NB4 (cell line): ENCODE measurements around the gene RAET1G.

ENCODE experiments used
- DNase-seq: peaks from one replicate; pipeline ENCODE4 v3.0.0; 2010; ENCODE audit warnings: low read depth
- H3K4me3 ChIP-seq: one replicate; pipeline ENCODE4 v1.5.1; 2011; ENCODE audit warnings: mild to moderate bottlenecking, low read depth, low read length, moderate library complexity
- MYC ChIP-seq: IDR thresholded peaks from 2 replicates; pipeline ENCODE4 v1.6.1; 2011; ENCODE audit warnings: low read depth, low read length
- POLR2A ChIP-seq: IDR thresholded peaks from 2 replicates; pipeline ENCODE4 v1.6.1; 2011; ENCODE audit warnings: mild to moderate bottlenecking; ENCODE audit not compliant: insufficient read length; ENCODE audit errors: extremely low read depth
- TF ChIP-seq, protein P1 (sequence below): IDR thresholded peaks from 2 replicates; pipeline ENCODE4 v1.6.1; 2011; ENCODE audit warnings: low read depth, low read length
- TF ChIP-seq, protein P2 (sequence below): IDR thresholded peaks from one replicate; pipeline ENCODE4 v1.5.1; 2012; ENCODE audit warnings: low read depth, low read length

The RAET1G gene

DNA sequence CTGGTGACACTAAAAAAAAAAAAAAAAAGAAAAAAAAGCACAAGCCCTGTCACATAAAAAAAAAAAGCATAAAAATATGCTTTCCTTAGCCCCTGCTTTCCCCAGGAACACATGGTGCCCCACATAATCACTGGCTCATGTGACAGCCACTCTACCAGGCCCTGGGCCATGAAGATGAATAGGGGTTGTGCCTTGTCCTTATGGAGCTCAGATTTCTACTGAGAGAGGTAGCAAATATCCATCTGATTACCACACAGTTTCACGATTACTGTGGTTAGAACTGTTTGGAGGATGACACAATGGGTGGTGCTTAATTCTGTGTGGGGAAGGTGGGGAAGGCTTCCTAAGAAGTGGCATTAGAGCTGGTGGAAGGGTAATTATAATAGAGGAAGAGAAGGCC lies 34.3 kb downstream of the RAET1G start:
- no peak overlapping the region for H3K4me3 ChIP-seq
- TF ChIP-seq POLR2A (no peak), MYC (no peak)
- TF ChIP-seq, protein P1, sequence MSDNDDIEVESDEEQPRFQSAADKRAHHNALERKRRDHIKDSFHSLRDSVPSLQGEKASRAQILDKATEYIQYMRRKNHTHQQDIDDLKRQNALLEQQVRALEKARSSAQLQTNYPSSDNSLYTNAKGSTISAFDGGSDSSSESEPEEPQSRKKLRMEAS, result no peak
- TF ChIP-seq, protein P2, sequence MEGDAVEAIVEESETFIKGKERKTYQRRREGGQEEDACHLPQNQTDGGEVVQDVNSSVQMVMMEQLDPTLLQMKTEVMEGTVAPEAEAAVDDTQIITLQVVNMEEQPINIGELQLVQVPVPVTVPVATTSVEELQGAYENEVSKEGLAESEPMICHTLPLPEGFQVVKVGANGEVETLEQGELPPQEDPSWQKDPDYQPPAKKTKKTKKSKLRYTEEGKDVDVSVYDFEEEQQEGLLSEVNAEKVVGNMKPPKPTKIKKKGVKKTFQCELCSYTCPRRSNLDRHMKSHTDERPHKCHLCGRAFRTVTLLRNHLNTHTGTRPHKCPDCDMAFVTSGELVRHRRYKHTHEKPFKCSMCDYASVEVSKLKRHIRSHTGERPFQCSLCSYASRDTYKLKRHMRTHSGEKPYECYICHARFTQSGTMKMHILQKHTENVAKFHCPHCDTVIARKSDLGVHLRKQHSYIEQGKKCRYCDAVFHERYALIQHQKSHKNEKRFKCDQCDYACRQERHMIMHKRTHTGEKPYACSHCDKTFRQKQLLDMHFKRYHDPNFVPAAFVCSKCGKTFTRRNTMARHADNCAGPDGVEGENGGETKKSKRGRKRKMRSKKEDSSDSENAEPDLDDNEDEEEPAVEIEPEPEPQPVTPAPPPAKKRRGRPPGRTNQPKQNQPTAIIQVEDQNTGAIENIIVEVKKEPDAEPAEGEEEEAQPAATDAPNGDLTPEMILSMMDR, result no peak
- DNase-seq, result peak; percentile 14

DNA sequence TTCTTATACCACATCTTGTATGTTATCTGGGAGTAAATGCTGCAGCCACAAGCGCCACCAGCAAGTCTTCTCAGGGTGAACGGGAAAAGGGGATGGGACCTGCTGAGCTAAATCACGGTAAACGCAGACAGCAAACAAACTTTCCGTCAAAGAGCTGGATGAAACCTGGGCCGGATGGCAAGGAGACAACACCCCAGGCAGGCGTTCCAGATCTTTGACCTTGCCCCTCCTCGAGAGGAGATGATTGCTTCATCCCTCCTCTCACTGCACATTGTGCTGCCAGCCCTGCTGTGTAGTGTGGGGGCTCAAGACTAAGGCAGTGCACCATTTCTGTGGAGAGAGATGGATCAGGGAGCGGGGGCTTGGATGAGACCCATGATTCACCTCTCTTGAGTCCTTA lies 34.8 kb downstream of the RAET1G start:
- H3K4me3 ChIP-seq, result no peak overlapping the region
- no peak for DNase-seq
- TF ChIP-seq MYC, result no peak
- TF ChIP-seq, protein P1, result no peak
- TF ChIP-seq, protein P2, result no peak
- TF ChIP-seq POLR2A, result no peak

DNA sequence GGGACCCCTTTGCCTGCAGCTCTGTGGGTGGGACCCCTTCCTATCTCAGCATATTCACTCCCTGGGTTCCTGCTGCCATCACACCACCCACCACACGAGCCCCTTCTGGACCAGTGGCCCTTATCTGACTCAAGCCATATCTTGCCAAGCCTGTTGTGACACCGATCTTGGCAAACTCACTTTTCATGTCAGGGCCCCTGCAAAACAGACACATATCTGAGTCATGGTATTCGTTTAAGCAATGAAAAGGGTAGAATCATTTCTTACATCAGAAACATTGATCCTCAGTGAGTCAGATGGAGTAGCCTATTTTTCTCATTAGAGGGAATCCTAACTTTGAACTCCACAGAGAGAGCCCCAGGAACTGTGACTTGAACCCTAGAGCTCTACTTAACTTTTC lies 35.6 kb downstream of the RAET1G start:
- no peak overlapping the region for H3K4me3 ChIP-seq
- TF ChIP-seq, protein P2, result no peak
- TF ChIP-seq MYC (no peak), POLR2A (no peak)
- TF ChIP-seq, protein P1, result no peak
- DNase-seq, result no peak

- H3K4me3 ChIP-seq, result no peak overlapping the region
- TF ChIP-seq, protein P2, result no peak
- TF ChIP-seq POLR2A, result no peak
- TF ChIP-seq MYC, result no peak
- TF ChIP-seq, protein P1, result no peak
- no peak for DNase-seq
Observed at GRCh38 chr6:149885888-149886287, 37.0 kb downstream of the RAET1G start.

DNA sequence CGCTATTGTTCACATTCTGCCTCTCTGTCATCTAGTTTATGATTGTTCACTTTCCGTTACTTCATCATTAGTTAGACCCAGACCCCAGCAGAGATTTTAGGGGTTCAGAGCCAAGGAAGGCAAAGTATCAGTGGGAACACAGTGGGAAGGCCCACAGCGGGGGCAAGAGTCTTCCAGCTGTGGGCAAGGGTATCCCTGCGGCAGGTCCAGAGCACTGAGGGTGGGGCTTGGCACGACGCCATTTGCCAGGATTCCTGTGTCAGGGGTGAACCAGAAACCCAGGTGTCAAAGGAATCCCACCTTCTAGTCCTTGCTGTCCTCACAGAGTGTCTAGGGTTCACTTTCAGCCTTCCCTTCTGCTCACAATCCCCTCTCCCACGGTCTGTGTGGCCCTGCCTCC lies 38.3 kb downstream of the RAET1G start:
- H3K4me3 ChIP-seq, result no peak overlapping the region
- TF ChIP-seq, protein P1, result no peak
- TF ChIP-seq POLR2A (no peak), MYC (no peak)
- TF ChIP-seq, protein P2, result no peak
- no peak for DNase-seq

- TF ChIP-seq POLR2A, result no peak
- TF ChIP-seq, protein P1, result no peak
- TF ChIP-seq, protein P2, result no peak
- TF ChIP-seq MYC, result no peak
- no peak overlapping the region for H3K4me3 ChIP-seq
- DNase-seq, result no peak
Observed at GRCh38 chr6:149884215-149884614, 38.7 kb downstream of the RAET1G start.
